Endodermal cell (in vitro differentiated cells): ENCODE data around the gene PRKAG2. TPM values are rescaled to one million over a fixed set of nuclear protein-coding genes. Genes with fewer than 3 reads are reported as not detected.

Experiments
- DNase-seq: peaks from one replicate; pipeline ENCODE4 v3.0.0-alpha.2; 2017
- H3K27ac ChIP-seq: 2 replicates; pipeline ENCODE4 v1.5.1; 2013; ENCODE audit warnings: mild to moderate bottlenecking, low read depth, low read length, moderate library complexity
- H3K27me3 ChIP-seq: 2 replicates; pipeline ENCODE4 v1.6.1; 2013; ENCODE audit warnings: mild to moderate bottlenecking, low read length, moderate library complexity; ENCODE audit not compliant: insufficient read depth, control insufficient read depth, poor library complexity, severe bottlenecking
- H3K36me3 ChIP-seq: 2 replicates; pipeline ENCODE4 v1.7.0; 2013; ENCODE audit warnings: mild to moderate bottlenecking, low read length, moderate library complexity; ENCODE audit not compliant: control insufficient read depth, insufficient read depth
- H3K4me1 ChIP-seq: one replicate; pipeline ENCODE4 v1.7.0; 2013; ENCODE audit warnings: low read length; ENCODE audit not compliant: control insufficient read depth, insufficient read depth
- H3K4me3 ChIP-seq: 2 replicates; pipeline ENCODE4 v1.5.1; 2013; ENCODE audit warnings: mild to moderate bottlenecking, low read length, moderate library complexity
- H3K9ac ChIP-seq: 2 replicates; pipeline ENCODE4 v1.6.1; 2013; ENCODE audit warnings: mild to moderate bottlenecking, low read length, moderate library complexity; ENCODE audit not compliant: poor library complexity, severe bottlenecking; ENCODE audit errors: extremely low read depth
- H3K9me3 ChIP-seq: 2 replicates; pipeline ENCODE4 v1.6.1; 2013; ENCODE audit warnings: mild to moderate bottlenecking, low read length, moderate library complexity; ENCODE audit not compliant: control insufficient read depth
- H3K27ac Mint-ChIP-seq: 2 replicates; pipeline ENCODE4 v1.8.0; 2020; ENCODE audit warnings: mixed read lengths
- H3K27me3 Mint-ChIP-seq: 2 replicates; pipeline ENCODE4 v1.8.0; 2021; ENCODE audit warnings: mild to moderate bottlenecking, mixed read lengths; ENCODE audit not compliant: insufficient read depth
- H3K36me3 Mint-ChIP-seq: 2 replicates; pipeline ENCODE4 v1.8.0; 2020; ENCODE audit warnings: low read depth, mixed read lengths
- H3K4me1 Mint-ChIP-seq: 2 replicates; pipeline ENCODE4 v1.8.0; 2020; ENCODE audit warnings: mixed read lengths
- H3K4me3 Mint-ChIP-seq: 2 replicates; pipeline ENCODE4 v1.8.0; 2020; ENCODE audit warnings: mild to moderate bottlenecking, moderate library complexity, mixed read lengths
- H3K9me3 Mint-ChIP-seq: 2 replicates; pipeline ENCODE4 v1.8.0; 2020; ENCODE audit warnings: mild to moderate bottlenecking, mixed read lengths
- CTCF ChIP-seq: fragments of 200-600 bp; sonication (generic); conservative IDR thresholded peaks from 2 replicates; pipeline ENCODE4 v1.5.0; 2021; ENCODE audit warnings: antibody characterized with exemption, mild to moderate bottlenecking
- WGBS, 2 experiments: methylation state at CpG; one replicate each; pipeline versions ENCODE4 v1.1.5 to v1.1.7; 2013; ENCODE audit warnings: missing lambda C conversion rate in 2 of 2, mixed read lengths in 1 of 2; ENCODE audit not compliant: insufficient coverage in 1 of 2, insufficient read length in 1 of 2; 5-methylcytosine and 5-hydroxymethylcytosine counted together
- total RNA-seq, 2 donors: library from RNA; stranded (reverse); fragmentation: NEBNext Ultra II Directional in 1 of 2; extraction: Animal tissue kit (Norgen Biotek cat#: 25700) in 1 of 2; gene quantifications; 2 replicates in 1 of 2; 3 replicates in 1 of 2; pipeline ENCODE4 v1.2.1, GENCODE V29; 2021

The PRKAG2 gene
- total RNA-seq, 2 donors from 2014 or later = 17.2 to 20.7 TPM

- Mint-ChIP-seq H3K4me1 (peaks cover 23% of the 10 kb centered on the region), H3K9me3 (no peaks in the 10 kb centered on the region), H3K27me3 (no peaks in the 10 kb centered on the region), H3K27ac (no peak overlapping the region), H3K36me3 (no peaks in the 10 kb centered on the region), H3K4me3 (no peak overlapping the region)
- no peak overlapping the region for H3K27ac ChIP-seq
- peaks cover 15% of the 10 kb centered on the region for H3K4me1 ChIP-seq
- TF ChIP-seq CTCF = no peak
- H3K9me3 ChIP-seq = no peaks in the 10 kb centered on the region
- H3K9ac ChIP-seq = no peak overlapping the region
- WGBS, 2 experiments = 90 to 92% methylated on average over 11 to 13 of the region's 13 CpGs
- no peak overlapping the region for H3K4me3 ChIP-seq
- no peak for DNase-seq
- H3K36me3 ChIP-seq = no peaks in the 10 kb centered on the region
- no peaks in the 10 kb centered on the region for H3K27me3 ChIP-seq
Measured at GRCh38 chr7:151700586-151701165, 176.2 kb downstream of the PRKAG2 start.

GRCh38 chr7:151699928-151700319 lies 177.0 kb downstream of the PRKAG2 start:
- no peak for DNase-seq
- H3K9me3 Mint-ChIP-seq = no peaks in the 10 kb centered on the region
- H3K9ac ChIP-seq = no peak overlapping the region
- no peaks in the 10 kb centered on the region for H3K36me3 ChIP-seq
- no peak overlapping the region for H3K27ac ChIP-seq
- 94 to 97% methylated on average over 6 to 10 of the region's 10 CpGs for WGBS, 2 experiments
- no peaks in the 10 kb centered on the region for H3K27me3 ChIP-seq
- H3K4me3 Mint-ChIP-seq = no peak overlapping the region
- H3K27me3 Mint-ChIP-seq = no peaks in the 10 kb centered on the region
- no peaks in the 10 kb centered on the region for H3K9me3 ChIP-seq
- no peaks in the 10 kb centered on the region for H3K36me3 Mint-ChIP-seq
- TF ChIP-seq CTCF = no peak
- no peak overlapping the region for H3K27ac Mint-ChIP-seq
- no peak overlapping the region for H3K4me3 ChIP-seq
- H3K4me1 ChIP-seq = peaks cover 12% of the 10 kb centered on the region
- peaks cover 24% of the 10 kb centered on the region for H3K4me1 Mint-ChIP-seq

GRCh38 chr7:151699147-151699927 lies 177.6 kb downstream of the PRKAG2 start:
- H3K9ac ChIP-seq = no peak overlapping the region
- H3K9me3 ChIP-seq = no peaks in the 10 kb centered on the region
- peaks cover 11% of the 10 kb centered on the region for H3K4me1 ChIP-seq
- 89% methylated on average over 13 to 16 of the region's 16 CpGs for WGBS, 2 experiments
- H3K27ac Mint-ChIP-seq = no peak overlapping the region
- no peaks in the 10 kb centered on the region for H3K36me3 ChIP-seq
- H3K4me3 Mint-ChIP-seq = no peak overlapping the region
- no peaks in the 10 kb centered on the region for H3K27me3 ChIP-seq
- no peak overlapping the region for H3K4me3 ChIP-seq
- H3K27me3 Mint-ChIP-seq = no peaks in the 10 kb centered on the region
- DNase-seq = no peak
- no peaks in the 10 kb centered on the region for H3K9me3 Mint-ChIP-seq
- H3K27ac ChIP-seq = no peak overlapping the region
- H3K36me3 Mint-ChIP-seq = no peaks in the 10 kb centered on the region
- H3K4me1 Mint-ChIP-seq = peaks cover 19% of the 10 kb centered on the region
- no peak for TF ChIP-seq CTCF
